IPS DF 4.7 (cell line): ENCODE results near the gene ICOSLG.
"Not testable (repeated sequence)": the region's sequence is repeated elsewhere in the genome, so short reads cannot be mapped to it uniquely, and the experiment has no call there.

Source experiments
- DNase-seq: peaks from one replicate; pipeline ENCODE4 v3.0.0-alpha.2; 2013; ENCODE audit warnings: low spot score; ENCODE audit errors: extremely low read depth

ICOSLG gene

DNA sequence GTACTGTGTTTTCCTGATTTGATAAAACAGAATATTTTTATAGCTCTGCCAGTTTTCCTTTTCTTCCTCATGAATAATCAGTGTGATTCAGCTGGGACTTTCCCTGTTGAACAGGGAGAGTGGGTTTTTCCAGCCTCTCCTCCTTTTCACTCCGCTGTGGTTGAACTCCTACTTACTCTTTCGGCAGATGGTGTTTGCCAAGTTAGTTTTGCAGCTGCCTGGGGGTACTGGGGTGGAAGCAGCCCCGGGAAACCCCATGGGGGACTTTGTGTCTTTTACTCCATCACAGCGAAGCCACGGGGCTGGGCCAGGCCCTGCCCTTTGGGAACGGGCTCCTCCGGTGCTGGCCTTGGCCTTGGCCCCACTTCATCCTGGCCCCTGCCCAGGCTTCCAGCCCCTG lies 55.9 kb downstream of the ICOSLG start:
- not testable (repeated sequence) for DNase-seq

DNA sequence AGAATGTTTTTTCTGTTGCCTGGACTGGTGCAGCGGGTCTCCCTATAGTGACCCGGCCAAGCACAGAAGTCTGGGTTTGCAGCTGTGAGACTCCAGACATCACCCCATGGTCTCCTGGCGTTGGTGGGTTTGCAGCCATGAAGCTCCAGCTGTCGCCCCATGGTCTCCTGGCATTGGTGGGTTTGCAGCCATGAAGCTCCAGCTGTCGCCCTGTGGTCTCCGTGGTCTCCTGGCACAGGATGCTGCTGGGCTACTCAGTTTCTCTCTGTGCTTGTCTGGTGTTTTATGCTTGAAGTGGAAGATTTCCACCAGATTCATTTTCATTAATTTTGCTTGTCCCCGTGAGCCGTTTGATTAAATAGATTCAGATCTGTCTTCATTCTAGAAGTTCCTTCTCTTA lies 58.5 kb downstream of the ICOSLG start:
- DNase-seq, result not testable (repeated sequence)

DNA sequence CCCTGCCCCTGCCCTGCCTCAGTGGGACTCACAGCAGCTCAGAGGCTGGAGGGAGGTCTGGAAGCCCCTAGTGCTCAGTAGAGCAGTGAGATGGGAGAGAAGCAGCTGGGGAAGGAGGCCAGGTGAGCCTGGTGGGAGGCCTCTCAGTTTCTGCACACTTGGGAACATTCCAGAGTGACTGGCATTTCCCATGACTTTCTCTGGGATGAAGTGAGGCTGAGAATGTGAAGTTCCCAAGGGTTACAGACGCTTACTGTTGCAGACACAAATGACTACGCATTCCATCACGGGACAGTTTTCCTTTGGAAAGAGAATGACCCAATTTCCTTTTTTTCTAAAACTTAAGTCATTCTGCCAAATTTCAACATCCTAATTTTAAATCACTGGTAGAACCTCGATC lies 59.2 kb downstream of the ICOSLG start:
- DNase-seq, result not testable (repeated sequence)

- DNase-seq, result not testable (repeated sequence)
Observed at GRCh38 chr21:44176127-44176526, 64.6 kb downstream of the ICOSLG start.

GRCh38 chr21:44175189-44175588 lies 65.6 kb downstream of the ICOSLG start:
- not testable (repeated sequence) for DNase-seq
